ENCODE data around the gene NUDT14. TPM values are rescaled to one million over a fixed set of nuclear protein-coding genes. Genes with fewer than 3 reads are reported as not detected.

The NUDT14 gene
- total RNA-seq, 1 experiment from 2014 or later: 75.3 TPM

DNA sequence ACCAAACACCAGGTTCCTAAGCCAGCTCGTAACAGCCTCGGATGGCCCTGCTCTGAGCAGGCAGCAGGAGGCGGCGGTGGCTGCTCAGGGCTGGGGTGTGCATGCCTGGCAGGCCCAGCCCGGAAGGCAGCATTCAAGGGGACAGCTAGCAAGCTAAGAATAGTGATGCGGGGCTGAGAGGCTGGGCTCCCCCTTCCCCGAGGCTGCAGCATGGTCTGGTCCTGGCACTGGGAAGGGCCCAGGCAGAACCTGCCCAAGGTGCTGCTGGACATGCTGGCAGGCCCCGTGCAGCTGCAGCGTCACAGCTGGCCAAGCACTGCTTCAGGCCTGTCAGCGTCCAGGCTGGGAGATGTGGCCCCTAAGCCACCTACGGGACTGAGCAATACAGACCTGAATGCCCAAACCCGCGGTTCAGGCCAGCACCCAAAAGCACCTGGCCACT, 26.4 kb upstream of the NUDT14 start:
- H3K27ac ChIP-seq (ENCODE audit: low read length): no peak overlapping the region
- TF ChIP-seq, protein P1, sequence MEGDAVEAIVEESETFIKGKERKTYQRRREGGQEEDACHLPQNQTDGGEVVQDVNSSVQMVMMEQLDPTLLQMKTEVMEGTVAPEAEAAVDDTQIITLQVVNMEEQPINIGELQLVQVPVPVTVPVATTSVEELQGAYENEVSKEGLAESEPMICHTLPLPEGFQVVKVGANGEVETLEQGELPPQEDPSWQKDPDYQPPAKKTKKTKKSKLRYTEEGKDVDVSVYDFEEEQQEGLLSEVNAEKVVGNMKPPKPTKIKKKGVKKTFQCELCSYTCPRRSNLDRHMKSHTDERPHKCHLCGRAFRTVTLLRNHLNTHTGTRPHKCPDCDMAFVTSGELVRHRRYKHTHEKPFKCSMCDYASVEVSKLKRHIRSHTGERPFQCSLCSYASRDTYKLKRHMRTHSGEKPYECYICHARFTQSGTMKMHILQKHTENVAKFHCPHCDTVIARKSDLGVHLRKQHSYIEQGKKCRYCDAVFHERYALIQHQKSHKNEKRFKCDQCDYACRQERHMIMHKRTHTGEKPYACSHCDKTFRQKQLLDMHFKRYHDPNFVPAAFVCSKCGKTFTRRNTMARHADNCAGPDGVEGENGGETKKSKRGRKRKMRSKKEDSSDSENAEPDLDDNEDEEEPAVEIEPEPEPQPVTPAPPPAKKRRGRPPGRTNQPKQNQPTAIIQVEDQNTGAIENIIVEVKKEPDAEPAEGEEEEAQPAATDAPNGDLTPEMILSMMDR (IDR thresholded peaks at IDR 0.05): no peak
- TF ChIP-seq POLR2AphosphoS5 (IDR thresholded peaks at IDR 0.05; ENCODE audit: low read depth, low read length) (no peak), TCF7L2 (IDR thresholded peaks at IDR 0.05; ENCODE audit: low read depth, low read length) (no peak), SIN3A (IDR thresholded peaks at IDR 0.05; ENCODE audit: borderline replicate concordance, insufficient read depth, low read depth, low read length) (no peak)
- TF ChIP-seq, protein P2, sequence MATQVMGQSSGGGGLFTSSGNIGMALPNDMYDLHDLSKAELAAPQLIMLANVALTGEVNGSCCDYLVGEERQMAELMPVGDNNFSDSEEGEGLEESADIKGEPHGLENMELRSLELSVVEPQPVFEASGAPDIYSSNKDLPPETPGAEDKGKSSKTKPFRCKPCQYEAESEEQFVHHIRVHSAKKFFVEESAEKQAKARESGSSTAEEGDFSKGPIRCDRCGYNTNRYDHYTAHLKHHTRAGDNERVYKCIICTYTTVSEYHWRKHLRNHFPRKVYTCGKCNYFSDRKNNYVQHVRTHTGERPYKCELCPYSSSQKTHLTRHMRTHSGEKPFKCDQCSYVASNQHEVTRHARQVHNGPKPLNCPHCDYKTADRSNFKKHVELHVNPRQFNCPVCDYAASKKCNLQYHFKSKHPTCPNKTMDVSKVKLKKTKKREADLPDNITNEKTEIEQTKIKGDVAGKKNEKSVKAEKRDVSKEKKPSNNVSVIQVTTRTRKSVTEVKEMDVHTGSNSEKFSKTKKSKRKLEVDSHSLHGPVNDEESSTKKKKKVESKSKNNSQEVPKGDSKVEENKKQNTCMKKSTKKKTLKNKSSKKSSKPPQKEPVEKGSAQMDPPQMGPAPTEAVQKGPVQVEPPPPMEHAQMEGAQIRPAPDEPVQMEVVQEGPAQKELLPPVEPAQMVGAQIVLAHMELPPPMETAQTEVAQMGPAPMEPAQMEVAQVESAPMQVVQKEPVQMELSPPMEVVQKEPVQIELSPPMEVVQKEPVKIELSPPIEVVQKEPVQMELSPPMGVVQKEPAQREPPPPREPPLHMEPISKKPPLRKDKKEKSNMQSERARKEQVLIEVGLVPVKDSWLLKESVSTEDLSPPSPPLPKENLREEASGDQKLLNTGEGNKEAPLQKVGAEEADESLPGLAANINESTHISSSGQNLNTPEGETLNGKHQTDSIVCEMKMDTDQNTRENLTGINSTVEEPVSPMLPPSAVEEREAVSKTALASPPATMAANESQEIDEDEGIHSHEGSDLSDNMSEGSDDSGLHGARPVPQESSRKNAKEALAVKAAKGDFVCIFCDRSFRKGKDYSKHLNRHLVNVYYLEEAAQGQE (IDR thresholded peaks at IDR 0.05; ENCODE audit: insufficient read depth in 1 of 2, low read depth in 2 of 2, low read length in 1 of 2): no peak
- POLR2A ChIA-PET: no interaction called here
- no peaks in the 10 kb centered on the region for H3K27me3 ChIP-seq (ENCODE audit: control insufficient read depth, insufficient read depth, low read length)
- intact Hi-C loops (cut with micrococcal nuclease; ENCODE audit: unreplicated experiment) (no loop called here), in situ Hi-C loops (cut with HindIII; ENCODE audit: low pct_unique_long_range_greater_than_20kb, low sequenced_read_pairs) (no loop called here)
- no peaks in the 10 kb centered on the region for H3K36me3 ChIP-seq (ENCODE audit: control insufficient read depth, insufficient read depth, low read length)
- DNase-seq (ENCODE audit: low read depth, low spot score) (no peak), ATAC-seq (peak; percentile 24; the same call in 1 of the 2 replicates)
- CTCF ChIA-PET: interaction anchor here (0.6 kb wide), 1 partner anchor 328 kb away, joined by 4 read pairs; no protein-coding TSS in a partner anchor
- H3K4me3 ChIP-seq (ENCODE audit: low read depth in 2 of 2, low read length in 2 of 2): no peak overlapping the region
- H3K4me1 ChIP-seq (ENCODE audit: control insufficient read depth, insufficient read depth, low read length): no peaks in the 10 kb centered on the region; the same call in 1 of the 2 replicates
- no peaks in the 10 kb centered on the region for H3K9me3 ChIP-seq (ENCODE audit: control insufficient read depth, insufficient read depth, low read depth, low read length)
- BruUV-seq (replicated peaks): no TSS peak

DNA sequence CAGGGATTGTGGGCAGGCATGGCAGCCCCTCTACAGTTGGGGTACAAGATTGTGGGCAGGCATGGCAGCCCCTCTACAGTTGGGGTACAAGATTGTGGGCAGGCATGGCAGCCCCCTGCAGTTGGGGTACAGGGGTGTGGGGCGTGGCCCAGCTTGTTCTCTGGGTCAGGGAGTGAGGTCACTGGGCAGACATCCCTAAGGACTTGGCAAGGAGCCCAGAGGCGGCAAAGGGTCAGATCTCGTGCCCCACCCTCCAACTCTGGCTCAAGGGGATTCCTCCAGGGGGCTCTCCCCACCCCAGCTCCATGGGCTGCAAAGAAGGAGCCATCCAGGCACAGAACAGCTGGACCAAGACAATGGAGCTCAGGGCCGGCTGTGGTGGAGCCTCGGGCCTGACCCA, 25.8 kb upstream of the NUDT14 start:
- H3K4me3 ChIP-seq (ENCODE audit: low read depth in 2 of 2, low read length in 2 of 2): no peak overlapping the region
- no peaks in the 10 kb centered on the region for H3K36me3 ChIP-seq (ENCODE audit: control insufficient read depth, insufficient read depth, low read length)
- H3K4me1 ChIP-seq (ENCODE audit: control insufficient read depth, insufficient read depth, low read length): no peaks in the 10 kb centered on the region; the same call in 1 of the 2 replicates
- H3K27me3 ChIP-seq (ENCODE audit: control insufficient read depth, insufficient read depth, low read length): no peaks in the 10 kb centered on the region
- no peak for TF ChIP-seq POLR2AphosphoS5 (IDR thresholded peaks at IDR 0.05; ENCODE audit: low read depth, low read length)
- TF ChIP-seq TCF7L2 (IDR thresholded peaks at IDR 0.05; ENCODE audit: low read depth, low read length): no peak
- TF ChIP-seq SIN3A (IDR thresholded peaks at IDR 0.05; ENCODE audit: borderline replicate concordance, insufficient read depth, low read depth, low read length): no peak
- ATAC-seq: no peak
- no peak overlapping the region for H3K27ac ChIP-seq (ENCODE audit: low read length)
- H3K9me3 ChIP-seq (ENCODE audit: control insufficient read depth, insufficient read depth, low read depth, low read length): no peaks in the 10 kb centered on the region
- no peak for DNase-seq (ENCODE audit: low read depth, low spot score)
- POLR2A ChIA-PET: no interaction called here
- no TSS peak for BruUV-seq (replicated peaks)
- in situ Hi-C loops (cut with HindIII; ENCODE audit: low pct_unique_long_range_greater_than_20kb, low sequenced_read_pairs): no loop called here
- CTCF ChIA-PET: no interaction called here
- intact Hi-C loops (cut with micrococcal nuclease; ENCODE audit: unreplicated experiment): no loop called here

DNA sequence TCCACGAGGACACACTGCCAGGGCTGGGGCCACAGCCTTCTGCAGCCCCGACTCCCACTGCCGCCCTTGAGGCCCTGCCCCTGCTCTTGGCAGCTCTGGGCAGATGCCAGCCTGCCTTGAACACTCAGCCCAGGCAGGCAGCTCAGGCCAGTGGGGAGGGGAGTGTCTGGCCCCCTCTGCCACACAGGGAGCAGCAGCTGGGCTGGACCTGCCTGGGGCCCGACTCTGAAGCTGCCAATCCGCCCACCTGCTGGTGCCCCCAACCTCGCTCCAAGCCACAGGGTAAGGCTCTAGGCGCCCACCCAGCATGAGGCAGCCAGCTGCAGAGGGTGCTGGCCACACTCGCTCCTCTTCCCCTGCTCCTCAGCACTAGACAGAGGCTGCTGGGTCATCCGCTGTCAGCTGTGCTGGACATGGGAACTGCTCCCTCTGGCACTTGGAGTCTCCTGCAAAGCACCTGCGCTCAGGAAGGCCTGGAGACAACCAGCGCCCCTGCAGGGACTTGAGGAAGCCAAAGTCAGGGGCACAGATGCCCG, 24.6 kb upstream of the NUDT14 start:
- ChIA-PET CTCF (no interaction called here), POLR2A (no interaction called here)
- Histone ChIP-seq H3K4me1 (ENCODE audit: control insufficient read depth, insufficient read depth, low read length) (no peaks in the 10 kb centered on the region; the same call in 1 of the 2 replicates), H3K36me3 (ENCODE audit: control insufficient read depth, insufficient read depth, low read length) (no peaks in the 10 kb centered on the region), H3K9me3 (ENCODE audit: control insufficient read depth, insufficient read depth, low read depth, low read length) (no peaks in the 10 kb centered on the region), H3K27me3 (ENCODE audit: control insufficient read depth, insufficient read depth, low read length) (no peaks in the 10 kb centered on the region), H3K27ac (ENCODE audit: low read length) (no peak overlapping the region), H3K4me3 (ENCODE audit: low read depth in 2 of 2, low read length in 2 of 2) (no peak overlapping the region)
- TF ChIP-seq TCF7L2 (IDR thresholded peaks at IDR 0.05; ENCODE audit: low read depth, low read length) (no peak), SIN3A (IDR thresholded peaks at IDR 0.05; ENCODE audit: borderline replicate concordance, insufficient read depth, low read depth, low read length) (no peak)
- TF ChIP-seq, protein P1 (IDR thresholded peaks at IDR 0.05): no peak
- DNase-seq (ENCODE audit: low read depth, low spot score) (no peak), ATAC-seq (0 out of 2 replicates have a peak, but pooled peaks have one; percentile 23)
- intact Hi-C loops (cut with micrococcal nuclease; ENCODE audit: unreplicated experiment) (no loop called here), in situ Hi-C loops (cut with HindIII; ENCODE audit: low pct_unique_long_range_greater_than_20kb, low sequenced_read_pairs) (no loop called here)
- no TSS peak for BruUV-seq (replicated peaks)
